DOHH2 (cell line): Measurements from ENCODE around the gene CSF1.

Experiments
- EZH2phosphoT487 ChIP-seq: fragments of 200-600 bp; sonication (generic); IDR thresholded peaks from 2 replicates; pipeline ENCODE4 v1.6.1; 2017; ENCODE audit warnings: borderline replicate concordance, mild to moderate bottlenecking, antibody characterized with exemption, low read length, moderate library complexity, mixed read lengths
- TF ChIP-seq, protein P1 (sequence below): fragments of 200-600 bp; sonication (generic); IDR thresholded peaks from one replicate; pipeline ENCODE4 v1.5.1; 2014; ENCODE audit warnings: antibody characterized with exemption, mild to moderate bottlenecking, low read depth, low read length; ENCODE audit not compliant: poor library complexity, severe bottlenecking

DNA sequence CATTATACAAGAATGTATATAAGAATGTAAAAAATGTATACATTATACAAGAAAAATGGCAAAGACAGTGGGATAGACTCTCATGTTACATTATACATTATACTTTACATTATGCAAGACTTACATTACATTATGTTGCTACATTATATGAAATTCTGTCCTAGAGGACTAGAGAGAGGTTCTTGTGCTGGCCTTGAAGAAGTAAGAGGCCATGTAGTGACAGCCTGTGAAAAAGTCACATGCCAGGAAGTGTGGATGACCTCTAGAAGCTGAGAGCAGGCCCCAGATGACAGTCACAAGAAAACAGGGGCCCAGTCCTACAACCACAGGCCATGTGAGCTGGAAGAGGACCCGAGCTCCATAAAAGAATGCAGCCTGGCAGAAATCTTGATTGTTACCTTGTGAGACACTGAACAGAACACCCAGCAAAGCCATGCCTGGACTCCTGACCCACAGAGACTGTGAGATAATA, 43.4 kb downstream of the CSF1 start:
- TF ChIP-seq, protein P1, sequence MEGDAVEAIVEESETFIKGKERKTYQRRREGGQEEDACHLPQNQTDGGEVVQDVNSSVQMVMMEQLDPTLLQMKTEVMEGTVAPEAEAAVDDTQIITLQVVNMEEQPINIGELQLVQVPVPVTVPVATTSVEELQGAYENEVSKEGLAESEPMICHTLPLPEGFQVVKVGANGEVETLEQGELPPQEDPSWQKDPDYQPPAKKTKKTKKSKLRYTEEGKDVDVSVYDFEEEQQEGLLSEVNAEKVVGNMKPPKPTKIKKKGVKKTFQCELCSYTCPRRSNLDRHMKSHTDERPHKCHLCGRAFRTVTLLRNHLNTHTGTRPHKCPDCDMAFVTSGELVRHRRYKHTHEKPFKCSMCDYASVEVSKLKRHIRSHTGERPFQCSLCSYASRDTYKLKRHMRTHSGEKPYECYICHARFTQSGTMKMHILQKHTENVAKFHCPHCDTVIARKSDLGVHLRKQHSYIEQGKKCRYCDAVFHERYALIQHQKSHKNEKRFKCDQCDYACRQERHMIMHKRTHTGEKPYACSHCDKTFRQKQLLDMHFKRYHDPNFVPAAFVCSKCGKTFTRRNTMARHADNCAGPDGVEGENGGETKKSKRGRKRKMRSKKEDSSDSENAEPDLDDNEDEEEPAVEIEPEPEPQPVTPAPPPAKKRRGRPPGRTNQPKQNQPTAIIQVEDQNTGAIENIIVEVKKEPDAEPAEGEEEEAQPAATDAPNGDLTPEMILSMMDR = no peak
- TF ChIP-seq EZH2phosphoT487 = no peak
